Activated CD4-positive, CD25-positive, alpha-beta regulatory T cell treated with anti-CD3 and anti-CD28 coated beads, Interleukin-2, amount 50 U/mL, for 72 hours (primary cell): ENCODE results near the gene EP400.
"Not testable (repeated sequence)": the region's sequence is repeated elsewhere in the genome, so short reads cannot be mapped to it uniquely, and the experiment has no call there.

Experiments
- DNase-seq: peaks from one replicate; pipeline ENCODE4 v3.0.0; 2021

The EP400 gene

DNA sequence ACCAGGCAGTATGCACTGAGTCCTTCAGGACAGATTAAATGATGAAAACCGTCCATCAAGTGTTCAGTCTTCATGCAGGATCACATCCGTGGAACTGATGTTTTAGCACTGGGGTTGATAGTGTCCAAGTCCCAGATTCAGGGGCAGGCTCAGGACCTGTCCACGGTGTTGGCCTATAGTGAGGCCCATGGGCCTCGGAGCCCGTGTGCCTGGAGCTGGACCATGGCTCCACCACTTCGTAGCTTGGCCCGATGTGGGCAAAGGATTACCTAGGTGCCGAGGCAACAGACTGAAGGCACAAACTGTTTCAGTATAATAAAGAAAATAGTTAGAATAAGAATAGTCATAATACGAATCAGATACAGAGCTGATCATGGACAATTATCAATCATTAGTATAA is 152.6 kb downstream of the EP400 start:
- DNase-seq, result no peak

DNA sequence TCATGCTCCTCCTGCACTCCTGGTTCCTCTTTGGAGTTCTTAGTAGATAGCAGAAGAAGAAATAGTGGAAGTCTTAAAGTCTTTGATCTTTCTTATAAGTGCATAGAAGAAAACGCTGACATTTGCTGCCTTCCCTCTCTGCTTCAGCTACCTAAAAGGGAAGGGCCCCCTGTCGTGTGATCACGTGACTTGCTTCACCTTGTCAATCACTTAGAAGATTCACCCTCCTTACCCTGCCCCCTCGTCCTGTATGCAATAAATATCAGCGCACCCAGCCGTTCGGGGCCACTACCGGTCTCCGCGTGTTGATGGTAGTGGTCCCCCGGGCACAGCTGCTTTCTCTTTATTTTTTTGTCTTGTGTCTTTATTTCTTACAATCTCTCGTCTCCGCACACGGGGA is 153.3 kb downstream of the EP400 start:
- not testable (repeated sequence) for DNase-seq

DNA sequence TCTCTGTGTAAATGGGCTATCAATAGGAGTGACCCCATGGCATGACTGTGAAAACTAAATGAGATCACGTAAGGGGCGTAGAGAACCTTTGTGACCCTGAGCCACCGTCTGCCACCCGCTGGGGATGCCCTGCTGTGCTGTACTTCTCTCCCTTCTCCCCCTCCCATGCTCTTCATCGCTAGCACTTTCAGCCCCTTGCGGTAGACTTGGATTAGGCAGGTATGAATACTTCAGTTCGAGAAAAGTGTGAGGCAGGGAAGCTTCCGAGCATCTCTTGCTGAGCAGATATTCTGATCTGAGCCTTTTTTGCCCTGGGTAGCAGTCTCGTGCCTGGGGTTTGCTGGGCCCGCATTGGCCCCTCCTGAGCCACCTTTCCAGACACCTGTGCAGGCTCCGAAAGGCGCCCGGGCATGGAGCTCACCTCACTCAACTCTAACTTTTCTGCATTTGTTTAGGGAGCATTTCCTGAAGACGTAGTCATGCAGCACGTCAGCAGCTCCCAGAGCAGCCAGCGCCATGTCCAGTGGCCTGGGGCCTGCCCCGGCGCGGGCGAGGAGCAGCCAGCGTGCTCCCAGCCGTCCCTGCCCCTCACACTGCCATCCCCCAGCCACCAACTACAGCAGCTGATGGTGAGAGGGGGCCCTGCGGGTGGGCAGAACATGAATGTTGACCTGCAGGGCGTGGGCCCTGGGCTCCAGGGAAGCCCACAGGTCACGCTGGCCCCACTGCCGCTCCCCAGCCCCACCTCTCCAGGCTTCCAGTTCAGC is 154.0 kb downstream of the EP400 start:
- DNase-seq, result no peak

DNA sequence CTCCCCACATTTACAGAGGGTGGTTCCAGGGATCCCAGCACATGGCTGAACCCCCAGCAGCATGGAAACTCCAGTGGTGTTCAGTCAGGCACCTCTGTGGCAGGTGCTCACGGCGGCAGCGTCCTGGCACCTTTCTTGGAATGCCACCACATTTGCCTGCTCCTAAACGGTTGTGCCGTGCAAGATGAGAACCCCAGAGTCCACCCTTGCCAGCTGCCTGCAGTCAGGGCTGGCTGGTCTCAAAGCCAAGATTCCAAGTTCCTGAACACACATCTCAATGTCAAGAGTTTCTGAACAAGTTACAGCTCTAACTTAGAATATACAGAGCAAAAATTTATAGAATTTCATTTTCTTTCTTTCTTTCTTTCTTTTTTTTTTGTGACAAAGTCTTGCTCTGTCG is 155.7 kb downstream of the EP400 start:
- no peak for DNase-seq

DNA sequence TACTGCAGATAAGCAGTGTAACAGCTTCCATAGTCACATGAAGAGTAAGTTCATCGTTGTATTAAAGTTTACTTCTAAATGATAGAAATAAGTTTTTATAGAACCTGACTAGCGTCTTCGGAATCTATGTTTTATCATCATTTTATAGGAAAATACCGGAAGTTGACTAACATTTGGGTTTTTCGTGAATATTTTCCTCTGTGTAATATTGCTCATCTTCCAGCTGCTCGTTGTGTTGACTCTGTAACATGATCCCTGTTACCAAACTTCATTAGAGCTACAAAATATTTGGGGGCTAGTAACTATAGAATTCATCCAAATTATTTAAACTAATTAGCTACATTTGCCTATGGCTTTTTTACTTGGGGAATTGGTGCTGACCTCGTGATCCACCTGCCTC is 157.2 kb downstream of the EP400 start:
- no peak for DNase-seq

DNA sequence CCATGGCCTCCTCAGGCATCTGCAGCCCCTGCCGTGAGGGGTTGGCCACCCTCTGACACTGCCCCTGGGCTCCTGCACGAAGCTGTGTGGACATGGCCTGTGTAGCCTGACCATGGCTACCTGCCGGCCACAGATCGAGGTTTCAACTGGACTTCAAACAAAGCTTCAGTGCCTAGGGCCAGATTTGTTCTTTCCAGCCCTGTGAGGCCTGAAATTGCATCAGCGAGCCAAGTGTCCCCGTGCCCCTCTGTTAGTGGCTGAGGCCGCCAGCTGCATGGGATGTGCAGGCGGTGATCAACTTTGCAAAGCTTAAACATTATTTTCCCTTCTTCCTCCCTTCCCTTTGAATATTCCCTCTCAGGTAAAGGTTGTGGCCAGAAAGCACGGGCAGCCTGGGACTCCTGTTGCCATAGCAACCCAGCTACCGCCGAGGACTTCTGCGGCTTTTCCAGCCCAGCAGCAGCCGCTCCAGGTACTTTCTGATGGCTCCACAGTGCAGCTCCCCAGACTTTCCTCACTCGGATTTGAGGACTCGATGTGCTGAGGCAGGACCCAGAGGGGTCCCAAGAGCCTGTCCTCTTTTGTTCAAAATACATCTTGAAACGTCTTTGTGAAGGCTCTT is 158.6 kb downstream of the EP400 start:
- no peak for DNase-seq

DNA sequence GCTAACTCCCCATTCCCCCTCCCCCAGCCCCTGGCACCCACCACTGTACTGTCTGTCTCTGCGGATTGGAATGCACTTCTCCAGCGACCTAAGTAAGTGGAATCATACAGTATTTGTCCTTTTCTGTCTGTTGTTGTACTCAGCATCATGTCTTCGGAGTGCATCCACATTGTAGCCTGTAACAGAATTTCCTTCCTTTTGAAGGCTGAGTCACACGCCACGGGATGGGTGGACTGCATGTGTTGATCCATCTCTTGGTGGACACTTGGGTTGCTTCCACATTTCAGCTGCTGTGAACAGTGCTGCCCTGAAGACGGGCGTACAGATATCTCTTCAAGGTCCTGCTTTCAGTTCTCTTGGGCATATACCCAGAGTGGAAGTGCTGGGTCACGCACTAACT is 160.0 kb downstream of the EP400 start:
- DNase-seq, result no peak

DNA sequence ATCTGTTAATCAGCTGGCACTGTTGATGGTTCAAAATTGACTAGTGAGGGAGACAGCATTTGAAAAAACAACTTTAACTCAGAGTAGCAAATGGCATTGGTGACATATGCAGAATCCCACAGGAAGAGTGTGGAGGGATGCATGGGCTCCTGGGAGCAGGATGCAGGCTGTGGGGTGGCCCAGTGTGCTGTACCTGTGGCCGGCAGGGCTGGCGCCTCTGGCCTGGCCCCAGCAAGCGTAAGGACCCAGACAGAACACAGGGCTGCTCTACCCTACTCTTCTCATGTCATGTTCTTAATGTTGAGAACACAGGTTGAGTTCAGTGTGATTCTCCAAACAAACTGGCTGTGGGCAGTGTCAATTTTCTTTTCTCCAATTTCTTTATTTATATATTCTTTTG is 160.9 kb downstream of the EP400 start:
- DNase-seq, result no peak

DNA sequence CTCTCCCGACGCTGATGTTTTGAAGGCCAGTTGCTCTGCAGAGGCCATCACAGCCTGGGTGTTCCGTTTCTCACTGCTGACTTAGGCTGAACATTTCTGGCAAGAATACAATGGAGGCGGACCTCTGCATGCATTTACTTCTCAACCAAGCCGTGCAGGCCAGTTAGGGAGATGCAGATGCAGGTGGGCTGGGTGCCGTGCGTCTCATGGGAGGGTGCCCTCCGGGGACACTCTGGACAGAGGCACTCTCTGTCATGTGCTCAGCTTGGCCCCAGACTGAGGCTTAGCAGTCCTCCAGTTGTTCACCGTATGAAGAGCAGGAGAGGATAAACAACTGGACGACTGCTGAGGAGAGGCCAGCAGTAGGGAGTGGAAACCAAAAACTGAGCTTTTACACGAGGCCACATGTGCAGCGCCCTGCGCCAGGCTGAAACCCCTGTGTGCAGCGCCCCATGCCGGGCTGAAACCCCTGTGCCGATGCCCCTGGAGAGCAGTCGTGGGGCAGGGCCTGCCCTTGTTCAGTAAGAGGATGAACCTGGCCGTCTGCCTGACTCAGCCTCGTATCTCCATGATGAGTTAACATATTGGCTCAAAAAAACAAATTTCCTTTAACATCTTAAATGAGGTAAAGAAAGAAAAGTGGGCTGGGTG is 162.0 kb downstream of the EP400 start:
- DNase-seq, result no peak

DNA sequence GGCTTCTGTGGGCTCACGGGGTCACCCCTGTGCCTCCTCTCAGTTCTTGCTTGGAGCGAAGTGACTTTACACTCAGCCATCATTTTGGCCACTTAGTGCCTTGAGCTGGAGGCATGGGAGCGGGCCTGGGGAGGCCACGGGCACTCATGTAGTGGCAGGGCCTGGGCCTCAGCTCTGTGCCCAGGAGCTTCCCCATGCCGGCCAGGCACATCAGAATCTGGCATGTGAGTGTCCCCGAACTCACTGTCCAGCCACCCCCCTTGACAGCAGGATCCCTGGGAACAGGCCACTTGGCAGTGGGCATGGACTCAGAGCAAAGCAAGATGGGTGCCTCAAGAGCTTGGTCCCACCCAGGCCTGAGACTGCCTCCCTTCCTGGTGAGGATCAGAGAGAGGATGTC is 164.9 kb downstream of the EP400 start:
- DNase-seq, result no peak

DNA sequence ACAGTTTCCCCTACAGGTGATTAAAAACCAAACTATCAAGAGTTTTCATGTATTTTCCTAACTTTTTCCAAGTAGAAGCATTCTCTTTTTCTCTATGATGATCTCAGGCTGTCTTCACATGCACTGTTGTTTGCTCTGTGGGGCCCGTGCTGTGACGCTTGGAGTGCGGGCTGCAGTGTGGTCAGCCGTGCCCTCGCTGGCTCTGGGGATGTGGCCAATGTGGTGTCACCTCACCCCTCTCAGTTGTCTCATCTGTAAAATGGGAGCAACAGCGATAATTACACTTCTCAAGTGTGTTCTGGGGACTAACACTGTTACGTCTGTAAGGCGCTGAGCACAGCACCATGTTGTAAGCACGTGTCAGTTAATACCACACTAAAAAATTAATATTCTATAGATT is 165.8 kb downstream of the EP400 start:
- DNase-seq, result no peak

DNA sequence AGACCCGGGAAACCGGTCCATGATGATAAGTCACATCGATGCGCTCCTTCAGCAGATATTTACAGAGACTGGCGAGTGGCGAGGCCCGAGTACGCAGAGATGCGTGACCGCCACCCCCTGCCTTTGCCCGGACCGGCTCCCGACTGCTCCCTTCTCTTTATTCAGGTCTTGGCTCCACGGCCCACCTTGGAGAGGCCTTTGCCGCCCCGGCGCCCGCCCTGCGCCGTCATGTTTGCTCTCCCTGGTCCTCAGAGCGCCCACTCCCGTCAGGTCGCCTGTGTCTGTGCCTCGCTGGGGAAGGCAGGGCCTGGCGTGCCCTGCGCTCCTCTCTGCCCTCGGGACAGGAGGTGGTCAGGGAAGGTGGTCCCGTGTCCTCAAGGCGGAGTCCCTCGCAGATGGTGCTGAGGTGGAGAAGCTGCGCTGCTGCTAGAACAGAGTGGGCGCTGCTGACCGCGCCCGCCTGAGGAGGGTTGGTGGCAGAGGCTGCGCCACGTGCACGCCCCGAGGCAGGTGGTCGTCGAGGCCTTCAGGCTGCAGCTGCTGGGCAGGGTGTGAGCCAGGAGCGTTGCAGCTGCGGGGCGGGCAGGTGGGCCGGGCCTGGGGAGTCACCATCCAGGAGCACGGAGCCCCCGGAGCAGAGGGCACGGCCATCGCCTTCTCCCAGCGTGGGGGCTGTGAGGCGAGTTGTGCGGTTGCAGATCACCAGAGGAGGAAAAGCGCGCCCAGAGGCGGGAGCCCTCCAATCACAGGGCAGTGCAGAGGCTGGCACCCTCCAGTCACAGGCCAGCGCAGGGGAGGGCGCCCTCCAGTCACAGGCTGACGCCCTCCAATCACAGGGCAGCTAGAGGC is 167.2 kb downstream of the EP400 start:
- no peak for DNase-seq

DNA sequence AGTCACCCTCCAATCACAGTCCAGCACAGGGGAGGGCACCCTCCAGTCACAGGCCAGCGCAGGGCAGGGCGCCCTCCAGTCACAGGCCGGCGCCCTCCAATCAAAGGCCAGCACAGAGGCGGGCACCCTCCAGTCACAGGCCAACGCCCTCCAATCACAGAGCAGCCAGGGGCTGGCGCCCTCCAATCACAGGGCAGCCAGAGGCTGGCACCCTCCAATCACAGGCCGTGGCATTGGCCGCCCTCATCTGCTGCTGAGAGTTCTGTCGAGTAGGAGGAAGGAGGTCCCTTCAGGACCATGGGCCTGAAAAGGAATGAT is 167.8 kb downstream of the EP400 start:
- no peak for DNase-seq

DNA sequence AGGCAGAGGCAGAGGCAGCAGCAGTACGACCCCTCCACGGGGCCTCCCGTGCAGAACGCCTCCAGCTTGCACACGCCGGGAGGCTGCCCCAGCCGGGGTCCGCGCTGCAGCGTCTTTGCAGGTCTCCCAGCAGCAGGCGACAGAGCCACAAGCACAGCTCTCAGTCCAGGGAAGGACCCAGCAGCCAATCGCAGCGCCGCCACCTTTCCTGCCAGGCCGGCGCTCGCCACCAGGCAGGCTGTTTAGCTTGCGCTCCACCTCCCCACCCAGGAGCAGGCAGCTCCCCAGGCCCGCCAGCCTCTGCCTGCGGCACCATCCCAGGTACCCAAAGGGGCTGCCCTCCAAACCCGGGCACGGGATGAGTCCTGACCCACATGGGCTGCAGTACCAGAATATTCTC is 169.1 kb downstream of the EP400 start:
- no peak for DNase-seq

DNA sequence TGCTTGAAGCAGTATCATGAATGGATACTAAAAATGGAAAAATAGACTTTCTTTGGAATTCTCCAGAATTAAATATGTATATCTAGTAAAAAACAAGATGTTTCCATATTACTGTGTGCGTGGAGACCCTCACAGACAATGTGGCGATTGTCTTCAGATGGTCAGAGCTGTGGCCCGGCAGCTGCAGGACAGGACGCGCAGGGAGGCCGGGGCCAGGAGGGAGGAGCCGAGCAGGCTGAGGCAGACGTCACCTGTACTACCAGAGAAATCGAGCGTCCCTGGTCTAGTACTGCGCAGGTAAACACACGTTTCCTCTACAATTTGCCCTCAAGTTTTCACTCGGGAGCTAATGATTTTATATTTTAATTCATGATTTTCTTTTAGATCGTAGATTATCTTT is 171.5 kb downstream of the EP400 start:
- no peak for DNase-seq

DNA sequence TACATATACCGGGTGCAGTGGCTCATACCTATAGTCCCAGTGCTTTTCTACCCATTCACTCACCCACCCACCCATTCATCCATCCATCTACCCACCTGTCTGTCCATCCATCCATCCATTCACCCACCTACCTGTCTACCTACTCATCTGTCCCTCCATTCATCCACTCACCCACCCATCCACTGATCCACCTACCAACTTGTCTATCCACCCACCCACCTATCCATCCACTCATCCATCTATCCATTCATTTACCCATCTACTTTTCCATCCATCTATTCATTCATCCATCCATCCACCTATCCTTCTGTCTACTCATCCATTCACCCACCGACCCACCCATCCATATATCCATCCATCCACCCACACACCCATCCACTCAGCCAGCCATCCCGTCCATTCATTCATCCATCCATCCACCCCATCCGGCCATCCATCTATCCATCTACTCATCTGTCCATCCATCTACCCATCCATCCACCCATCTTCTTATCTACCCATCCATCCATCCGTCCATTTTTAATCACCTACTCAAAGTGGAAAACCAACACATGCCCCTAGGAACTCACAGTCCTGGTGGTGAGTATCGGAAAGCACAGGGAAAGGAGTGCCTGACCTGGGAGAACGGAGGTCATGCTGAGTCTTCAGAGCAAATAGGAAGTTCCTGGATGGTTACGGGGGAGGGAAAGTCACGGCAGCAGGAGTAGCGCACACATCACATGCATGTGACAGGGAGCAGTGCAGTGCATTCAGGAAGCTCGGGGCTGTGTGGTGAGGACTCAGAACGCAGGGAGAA is 174.4 kb downstream of the EP400 start:
- no peak for DNase-seq

DNA sequence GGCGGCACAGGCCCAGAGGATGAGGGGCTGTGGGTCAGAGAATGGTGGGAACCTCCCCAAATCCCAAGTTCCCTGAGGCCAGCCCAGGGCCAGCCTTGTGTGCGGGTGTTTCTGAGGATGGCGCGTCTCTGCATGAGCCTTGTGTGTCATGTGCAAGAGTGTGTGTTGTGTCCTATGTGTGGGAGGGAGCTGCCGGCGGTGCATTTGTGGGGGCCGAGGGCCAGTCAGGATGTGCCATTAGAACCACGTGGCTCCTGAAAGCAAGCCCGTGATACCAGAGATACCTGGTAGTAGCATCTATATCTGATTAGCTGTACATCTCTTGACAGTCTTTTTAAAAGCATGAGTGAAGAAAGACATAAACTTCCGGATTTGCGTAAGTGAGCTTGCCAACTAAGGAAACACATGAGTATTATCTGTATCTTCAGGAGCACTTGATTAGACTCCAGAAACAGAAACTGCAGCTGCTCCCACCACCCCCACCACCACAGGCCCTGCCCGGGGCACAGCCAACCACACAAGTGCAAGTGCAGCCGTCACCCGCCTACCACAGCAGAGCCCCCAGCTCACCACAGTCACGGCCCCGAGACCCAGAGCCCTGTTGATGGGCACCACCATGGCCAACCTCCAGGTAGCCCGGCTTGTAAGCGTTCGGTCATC is 175.2 kb downstream of the EP400 start:
- DNase-seq, result no peak

DNA sequence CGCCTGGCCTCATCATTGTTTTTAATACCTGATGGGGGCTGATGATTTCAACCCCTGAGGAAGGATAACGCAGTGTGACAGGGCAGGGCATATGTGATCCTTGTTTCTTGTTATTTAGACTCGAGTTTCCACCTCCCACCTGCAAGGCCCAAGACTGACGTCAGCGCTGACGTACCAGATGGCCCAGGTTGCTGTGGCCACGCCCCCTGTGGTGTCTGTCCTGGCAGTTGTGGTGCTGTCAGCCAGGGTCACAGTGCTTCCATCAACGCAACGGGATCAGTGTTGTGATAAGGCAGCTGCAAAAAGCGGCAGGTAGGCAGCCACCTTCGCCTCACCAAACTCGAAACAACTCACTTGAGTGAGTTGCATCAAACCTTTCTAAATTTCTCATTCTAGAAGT is 176.0 kb downstream of the EP400 start:
- no peak for DNase-seq

DNA sequence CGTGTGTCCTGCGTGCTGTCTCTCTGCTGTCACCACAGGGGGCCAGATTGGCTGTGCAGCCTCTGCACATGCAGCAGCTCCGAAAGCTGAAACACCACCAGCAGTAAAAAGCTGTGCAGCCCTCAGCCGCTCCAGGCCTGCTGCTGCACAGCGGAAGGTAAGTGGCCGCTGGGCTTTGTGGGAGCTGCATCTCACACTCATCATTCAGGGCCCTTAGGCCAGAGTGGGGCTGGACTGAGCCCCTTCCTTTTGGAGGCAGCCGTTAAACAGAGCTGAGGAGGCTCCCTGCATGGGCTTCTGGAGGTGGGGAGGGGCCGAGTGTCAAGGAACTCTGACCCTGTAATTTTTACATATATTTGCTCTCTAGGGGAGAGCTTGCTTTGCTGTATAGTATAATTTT is 177.3 kb downstream of the EP400 start:
- DNase-seq, result no peak

DNA sequence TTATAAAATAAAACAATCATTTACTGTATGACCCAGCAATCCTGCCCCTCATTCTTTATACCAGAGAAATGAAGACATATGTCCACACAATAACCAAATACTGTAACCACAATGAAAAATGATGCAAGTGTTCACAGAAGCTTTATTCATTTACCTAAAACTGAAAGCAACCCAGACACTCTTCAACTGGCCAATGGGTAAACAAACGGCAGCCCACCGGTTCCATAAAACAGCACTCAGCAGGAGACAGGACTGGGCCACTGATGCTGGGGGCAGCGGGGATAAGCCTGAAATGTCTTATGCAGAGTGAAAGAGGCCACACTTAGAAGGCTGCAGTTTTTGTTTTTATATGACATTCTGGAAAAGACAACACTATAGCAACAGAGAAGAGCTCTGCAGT is 179.3 kb downstream of the EP400 start:
- no peak for DNase-seq

DNA sequence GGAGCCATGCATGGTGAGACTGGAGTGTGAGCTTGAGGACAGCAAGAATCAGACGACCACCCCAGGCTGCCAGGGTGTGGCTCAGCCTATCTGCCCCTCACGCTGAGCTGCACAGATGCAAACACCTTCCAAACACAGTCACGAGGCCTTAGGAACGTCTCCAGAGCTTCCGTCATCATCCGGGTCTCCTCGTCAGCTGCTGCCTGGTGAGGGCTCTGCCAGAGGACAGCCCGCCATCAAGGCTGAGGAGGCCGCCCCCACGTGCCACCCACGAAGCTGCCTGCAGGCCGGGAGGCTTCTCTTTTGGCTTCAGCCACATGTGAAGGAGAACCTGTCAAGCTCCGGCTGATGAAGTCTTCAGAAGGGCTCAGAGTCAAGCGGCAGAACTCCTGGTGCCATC is 180.9 kb downstream of the EP400 start:
- no peak for DNase-seq
